ENCODE data around the gene IFTAP. TPM values are rescaled to one million over a fixed set of nuclear protein-coding genes. Genes with fewer than 3 reads are reported as not detected.
"Not testable (repeated sequence)": the region's sequence is repeated elsewhere in the genome, so short reads cannot be mapped to it uniquely, and the experiment has no call there.

The IFTAP gene
- polyA plus RNA-seq, 1 donor, result 39.7 TPM

- no peak for DNase-seq
Observed at GRCh38 chr11:36657610-36658267, 63.4 kb downstream of the IFTAP start.

- not testable (repeated sequence) for DNase-seq
Observed at GRCh38 chr11:36661359-36661758, 67.1 kb downstream of the IFTAP start.

GRCh38 chr11:36672815-36673450, 78.6 kb downstream of the IFTAP start:
- DNase-seq, result no peak

- DNase-seq, result not testable (repeated sequence)
Observed at GRCh38 chr11:36679547-36679946, 85.2 kb downstream of the IFTAP start.

GRCh38 chr11:36683818-36684217, 89.5 kb downstream of the IFTAP start:
- DNase-seq, result no peak

- DNase-seq, result no peak
Observed at GRCh38 chr11:36684840-36685801, 90.8 kb downstream of the IFTAP start.

GRCh38 chr11:36688132-36688531, 93.8 kb downstream of the IFTAP start:
- DNase-seq, result no peak

GRCh38 chr11:36688571-36689291, 94.4 kb downstream of the IFTAP start:
- DNase-seq, result no peak

GRCh38 chr11:36689442-36689841, 95.1 kb downstream of the IFTAP start:
- no peak for DNase-seq

GRCh38 chr11:36692704-36693103, 98.4 kb downstream of the IFTAP start:
- no peak for DNase-seq

- DNase-seq, result no peak
Observed at GRCh38 chr11:36693139-36693843, 99.0 kb downstream of the IFTAP start.

- DNase-seq, result no peak
Observed at GRCh38 chr11:36695111-36695510, 100.8 kb downstream of the IFTAP start.

GRCh38 chr11:36695571-36695970, 101.3 kb downstream of the IFTAP start:
- DNase-seq, result no peak

- no peak for DNase-seq
Observed at GRCh38 chr11:36696550-36696949, 102.2 kb downstream of the IFTAP start.

- no peak for DNase-seq
Observed at GRCh38 chr11:36699271-36699670, 105.0 kb downstream of the IFTAP start.

- no peak for DNase-seq
Observed at GRCh38 chr11:36700246-36700645, 105.9 kb downstream of the IFTAP start.

- peak; percentile 65 for DNase-seq
Observed at GRCh38 chr11:36702330-36703054, 108.2 kb downstream of the IFTAP start.

GRCh38 chr11:36703055-36703404, 108.7 kb downstream of the IFTAP start:
- no peak for DNase-seq

All from hindlimb muscle (tissue), 1 donor.